HepG2 (cell line): ENCODE data around the gene AMOTL1. TPM values are rescaled to one million over a fixed set of nuclear protein-coding genes. Genes with fewer than 3 reads are reported as not detected.

ENCODE experiments used
- ATAC-seq: fragments of 200-7000 bp; cut with Tn5 transposase; 3 replicates; pipeline ENCODE4 v1.9.1; 2020; ENCODE audit warnings: mild to moderate bottlenecking, moderate library complexity
- BruUV-seq: library from RNA; stranded (reverse); fragments of 400-500 nt; replicated peaks from 2 replicates; lab custom pipeline; 2021; lab: Mats Ljungman, UMichigan
- CTCF ChIA-PET: fragments of 300-600 bp; formaldehyde crosslinking; extraction: SDS; loops from one replicate; lab custom pipeline; 2021; ENCODE audit warnings: low total read pairs, inconsistent platforms, low intra/inter-chr PET ratio; lab: Yijun Ruan, JAX
- POLR2A ChIA-PET: fragments of 350-600 bp; sonication (Branson Sonifier 250); formaldehyde crosslinking; loops from one replicate; lab custom pipeline; 2020; ENCODE audit warnings: antibody characterized with exemption, inconsistent platforms; lab: Yijun Ruan, JAX
- DNase-seq: peaks from one replicate; pipeline ENCODE4 v3.0.0-alpha.2; 2015; ENCODE audit warnings: low spot score
- FAIRE-seq: peaks from 3 replicates; lab custom pipeline; 2011; peaks lifted over from hg19 to GRCh38; lab: Jason Lieb, UNC
- H2AFZ ChIP-seq: one replicate; pipeline ENCODE4 v1.6.1; 2011; ENCODE audit warnings: low read length, inconsistent platforms
- H3K27ac ChIP-seq: fragments of 300-600 bp; 3 replicates; pipeline ENCODE4 v1.8.0; 2011; ENCODE audit warnings: mixed run types, mild to moderate bottlenecking, mixed read lengths, low read length, inconsistent platforms; ENCODE audit not compliant: insufficient read depth; ENCODE audit errors: extremely low read length
- H3K27me3 ChIP-seq, 2 experiments: fragments of 200-600 bp in 1 of 2; 2 replicates in 1 of 2; 3 replicates in 1 of 2; pipeline versions ENCODE4 v1.6.0 to v1.8.0; 2011; ENCODE audit warnings: low read length in 2 of 2, mild to moderate bottlenecking in 2 of 2, moderate library complexity in 2 of 2, inconsistent platforms in 1 of 2; ENCODE audit not compliant: insufficient read depth in 2 of 2, control insufficient read depth in 1 of 2
- H3K36me3 ChIP-seq, 2 experiments: fragments of 200-600 bp in 1 of 2; replicated peaks in 1 of 2; 2 replicates in 1 of 2; 3 replicates in 1 of 2; pipeline versions ENCODE4 v1.5.1 to v1.8.0; 2011; ENCODE audit warnings: low read length in 2 of 2, inconsistent platforms in 1 of 2; ENCODE audit not compliant: insufficient read depth in 2 of 2, control insufficient read depth in 1 of 2
- H3K4me1 ChIP-seq: 2 replicates; pipeline ENCODE4 v1.5.1; 2012; ENCODE audit warnings: low read length, inconsistent platforms; ENCODE audit not compliant: insufficient read depth
- H3K4me2 ChIP-seq: 2 replicates; pipeline ENCODE4 v1.6.0; 2011; ENCODE audit warnings: low read depth, low read length, inconsistent platforms
- H3K4me3 ChIP-seq, 3 experiments: fragments of 200-600 bp in 1 of 3; sonication (generic), shearing (Covaris generic) in 1 of 3; replicated peaks in 1 of 3; 2 replicates each; pipeline ENCODE4 v1.5.1; 2011 to 2016; ENCODE audit warnings: low read length in 3 of 3, inconsistent platforms in 2 of 3, low read depth in 2 of 3, mild to moderate bottlenecking in 2 of 3, control low read depth in 1 of 3, mixed read lengths in 1 of 3; ENCODE audit not compliant: insufficient read depth in 1 of 3
- H3K79me2 ChIP-seq: one replicate; pipeline ENCODE4 v1.6.1; 2011; ENCODE audit warnings: low read length, inconsistent platforms; ENCODE audit not compliant: insufficient read depth
- H3K9ac ChIP-seq: 2 replicates; pipeline ENCODE4 v1.6.0; 2011; ENCODE audit warnings: mild to moderate bottlenecking, low read depth, low read length, inconsistent platforms; ENCODE audit not compliant: insufficient read depth
- H3K9me3 ChIP-seq: 2 replicates; pipeline ENCODE4 v1.5.1; 2012; ENCODE audit warnings: mild to moderate bottlenecking, low read length
- H4K20me1 ChIP-seq: 2 replicates; pipeline ENCODE4 v1.6.0; 2011; ENCODE audit warnings: inconsistent platforms, mild to moderate bottlenecking, low read length, moderate library complexity; ENCODE audit not compliant: insufficient read depth
- BRCA1 ChIP-seq: sonication (generic); formaldehyde crosslinking; IDR thresholded peaks from 2 replicates; pipeline ENCODE4 v1.4.0; 2020; ENCODE audit warnings: missing genetic modification reagents
- FUBP1 ChIP-seq: sonication (generic); formaldehyde crosslinking; IDR thresholded peaks from 2 replicates; pipeline ENCODE4 v1.5.1; 2020; ENCODE audit warnings: missing genetic modification reagents, mild to moderate bottlenecking, borderline replicate concordance
- MIER3 ChIP-seq: IDR thresholded peaks from 2 replicates; pipeline ENCODE4 v1.6.1; 2016; ENCODE audit warnings: missing compliant biosample characterization, borderline replicate concordance
- SP140L ChIP-seq: sonication (generic); formaldehyde crosslinking; IDR thresholded peaks from 2 replicates; pipeline ENCODE4 v1.4.0; 2020; ENCODE audit warnings: missing genetic modification reagents, borderline replicate concordance
- TP53 ChIP-seq: sonication (generic); formaldehyde crosslinking; conservative IDR thresholded peaks from 2 replicates; pipeline ENCODE4 v1.4.0; 2020; ENCODE audit warnings: missing genetic modification reagents
- in situ Hi-C: cut with HindIII; loops from 2 replicates; pipeline ENCODE4 v1.10.0; 2017; ENCODE audit warnings: low pct_unique_long_range_greater_than_20kb; ENCODE audit not compliant: extremely low pct_ligation_motif_present
- intact Hi-C: fragments of 100-400 bp; cut with micrococcal nuclease; formaldehyde crosslinking; loops from one replicate; pipeline ENCODE4 v1.10.0; 2022; ENCODE audit not compliant: unreplicated experiment
- polyA plus RNA-seq, 8 experiments: library from polyadenylated mRNA; depleted of rRNA in 3 of 8; stranded (reverse) in 7 of 8; unstranded in 1 of 8; fragments of >200 nt; fragmentation: Illumina TruSeq in 4 of 8; extraction: Trizol in 4 of 8; gene quantifications; 2 replicates each; pipeline versions ENCODE4 v1.2.1 to v1.2.3, GENCODE V29; 2011 to 2016; ENCODE audit warnings: low read depth in 4 of 8, missing spikeins in 1 of 8, mixed read lengths in 1 of 8; ENCODE audit not compliant: insufficient read depth in 1 of 8
- total RNA-seq, 5 experiments: library from RNA; depleted of rRNA; stranded (reverse); fragments of >200 nt; fragmentation: Illumina TruSeq; extraction: Trizol; gene quantifications; 2 replicates each; pipeline ENCODE4 v1.2.3, GENCODE V29; 2016; ENCODE audit warnings: low read depth in 1 of 5
- TF ChIP-seq, protein P1 (sequence below): sonication (generic); formaldehyde crosslinking; IDR thresholded peaks from 2 replicates; pipeline ENCODE4 v1.4.0; 2020; ENCODE audit warnings: missing genetic modification reagents
- TF ChIP-seq, protein P2 (sequence below): sonication (generic); formaldehyde crosslinking; IDR thresholded peaks from 2 replicates; pipeline ENCODE4 v1.5.0; 2020; ENCODE audit warnings: mild to moderate bottlenecking, missing genetic modification reagents

Gene AMOTL1
- total and polyA plus RNA-seq, 2 of the 13 experiments (the other 11 are each of a cell fraction or from before 2014, with no cell fraction given), result 0.01 to 0.20 TPM

DNA sequence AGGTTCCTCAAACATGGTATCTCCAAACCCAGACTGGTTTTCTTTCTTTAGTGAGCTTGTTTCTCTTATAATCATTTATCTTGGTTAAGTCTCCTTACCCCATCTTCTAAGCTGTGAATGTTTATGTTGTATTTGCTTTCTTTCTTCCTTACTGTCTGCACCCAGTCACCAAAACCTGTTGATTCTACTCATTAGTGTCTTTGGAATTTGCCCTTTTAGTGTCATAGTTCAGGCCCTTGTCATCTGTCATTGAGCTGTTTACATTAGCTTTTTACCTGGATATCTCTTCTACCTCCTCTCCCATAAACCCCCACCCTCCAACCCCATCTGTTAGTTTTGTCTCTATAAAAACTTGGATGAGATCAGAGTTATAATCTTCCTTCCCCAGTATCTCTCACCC, 59.9 kb downstream of the AMOTL1 start:
- H3K36me3 ChIP-seq, result no peaks in the 10 kb centered on the region
- no peak for FAIRE-seq
- CTCF ChIA-PET, result no interaction called here

More for the DNA sequence above, 59.9 kb downstream of the AMOTL1 start:
- Histone ChIP-seq H4K20me1 (no peaks in the 10 kb centered on the region), H3K27ac (no peak overlapping the region), H3K79me2 (no peaks in the 10 kb centered on the region), H3K9me3 (no peaks in the 10 kb centered on the region), H3K4me3 (no peak overlapping the region)
- in situ Hi-C loops, result no loop called here
- no peak for DNase-seq
- POLR2A ChIA-PET, result no interaction called here
- intact Hi-C loops, result no loop called here
- BruUV-seq, result no TSS peak
- TF ChIP-seq, protein P1, sequence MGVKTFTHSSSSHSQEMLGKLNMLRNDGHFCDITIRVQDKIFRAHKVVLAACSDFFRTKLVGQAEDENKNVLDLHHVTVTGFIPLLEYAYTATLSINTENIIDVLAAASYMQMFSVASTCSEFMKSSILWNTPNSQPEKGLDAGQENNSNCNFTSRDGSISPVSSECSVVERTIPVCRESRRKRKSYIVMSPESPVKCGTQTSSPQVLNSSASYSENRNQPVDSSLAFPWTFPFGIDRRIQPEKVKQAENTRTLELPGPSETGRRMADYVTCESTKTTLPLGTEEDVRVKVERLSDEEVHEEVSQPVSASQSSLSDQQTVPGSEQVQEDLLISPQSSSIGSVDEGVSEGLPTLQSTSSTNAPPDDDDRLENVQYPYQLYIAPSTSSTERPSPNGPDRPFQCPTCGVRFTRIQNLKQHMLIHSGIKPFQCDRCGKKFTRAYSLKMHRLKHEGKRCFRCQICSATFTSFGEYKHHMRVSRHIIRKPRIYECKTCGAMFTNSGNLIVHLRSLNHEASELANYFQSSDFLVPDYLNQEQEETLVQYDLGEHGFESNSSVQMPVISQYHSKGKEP, result no peak
- TF ChIP-seq BRCA1 (no peak), MIER3 (CRISPR knock-in tag) (no peak), TP53 (CRISPR knock-in tag) (no peak), SP140L (CRISPR knock-in tag) (no peak), FUBP1 (CRISPR knock-in tag) (no peak)
- TF ChIP-seq, protein P2, sequence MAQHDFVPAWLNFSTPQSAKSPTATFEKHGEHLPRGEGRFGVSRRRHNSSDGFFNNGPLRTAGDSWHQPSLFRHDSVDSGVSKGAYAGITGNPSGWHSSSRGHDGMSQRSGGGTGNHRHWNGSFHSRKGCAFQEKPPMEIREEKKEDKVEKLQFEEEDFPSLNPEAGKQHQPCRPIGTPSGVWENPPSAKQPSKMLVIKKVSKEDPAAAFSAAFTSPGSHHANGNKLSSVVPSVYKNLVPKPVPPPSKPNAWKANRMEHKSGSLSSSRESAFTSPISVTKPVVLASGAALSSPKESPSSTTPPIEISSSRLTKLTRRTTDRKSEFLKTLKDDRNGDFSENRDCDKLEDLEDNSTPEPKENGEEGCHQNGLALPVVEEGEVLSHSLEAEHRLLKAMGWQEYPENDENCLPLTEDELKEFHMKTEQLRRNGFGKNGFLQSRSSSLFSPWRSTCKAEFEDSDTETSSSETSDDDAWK (CRISPR knock-in tag), result no peak
- TF ChIP-seq, all 625 proteins: peak for 0
- no peak for ATAC-seq
- no peaks in the 10 kb centered on the region for H3K27me3 ChIP-seq
- no peaks in the 10 kb centered on the region for H3K4me1 ChIP-seq
- no peak overlapping the region for H3K9ac ChIP-seq
- H2AFZ ChIP-seq, result no peak overlapping the region
- no peak overlapping the region for H3K4me2 ChIP-seq
